Activated T-cell treated with anti-CD3 and anti-CD28 coated beads, Interleukin-2, amount 50 U/mL, for 4 hours (primary cell): ENCODE data around the gene CLIC4. TPM values are rescaled to one million over a fixed set of nuclear protein-coding genes. Genes with fewer than 3 reads are reported as not detected.
"Not testable (repeated sequence)": the region's sequence is repeated elsewhere in the genome, so short reads cannot be mapped to it uniquely, and the experiment has no call there.

Experiments
- ATAC-seq, 2 donors: fragments of 200-7000 bp; cut with Tn5 transposase; one replicate each; pipeline ENCODE4 v1.10.0; 2021
- DNase-seq: peaks from one replicate; pipeline ENCODE4 v3.0.0-alpha.2; 2020
- H3K27me3 Mint-ChIP-seq: one replicate; pipeline ENCODE4 v1.8.0; 2021; ENCODE audit warnings: low read depth, mixed read lengths
- H3K36me3 Mint-ChIP-seq: one replicate; pipeline ENCODE4 v1.8.0; 2022; ENCODE audit warnings: mixed read lengths; ENCODE audit not compliant: insufficient read depth
- H3K4me1 Mint-ChIP-seq: one replicate; pipeline ENCODE4 v1.8.0; 2021; ENCODE audit warnings: low read depth, mixed read lengths
- H3K4me3 Mint-ChIP-seq: one replicate; pipeline ENCODE4 v1.8.0; 2021; ENCODE audit warnings: mild to moderate bottlenecking, moderate library complexity, mixed read lengths
- H3K9me3 Mint-ChIP-seq: one replicate; pipeline ENCODE4 v1.8.0; 2021; ENCODE audit warnings: mixed read lengths
- total RNA-seq, 3 donors: library from RNA; stranded (reverse); gene quantifications; one replicate each; pipeline ENCODE4 v1.2.1, GENCODE V29; 2021

The CLIC4 gene
- total RNA-seq, 3 donors from 2014 or later = 8.5 to 26.0 (median 12.3) TPM

DNA sequence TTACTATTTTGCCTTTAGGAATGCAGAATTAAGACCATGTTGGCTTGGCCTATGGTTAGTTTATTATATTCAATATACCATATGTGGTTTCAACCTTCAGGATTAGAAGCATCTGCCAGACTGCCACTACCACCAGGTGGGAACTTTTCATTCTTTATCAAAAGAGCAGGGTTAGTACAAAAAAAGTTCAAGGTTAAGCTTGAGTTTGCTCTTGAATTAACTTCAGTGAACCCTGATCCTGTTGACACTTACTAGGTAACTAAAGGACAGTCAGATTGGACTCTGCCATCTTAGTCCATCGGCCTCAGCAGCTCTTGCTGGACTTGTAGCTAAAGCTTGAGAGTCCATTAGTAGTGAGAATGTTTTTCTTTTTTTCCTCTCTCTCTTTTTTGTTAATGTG, 22.1 kb downstream of the CLIC4 start:
- DNase-seq (no peak), ATAC-seq (no peak)
- Mint-ChIP-seq H3K36me3 (no peaks in the 10 kb centered on the region), H3K9me3 (no peaks in the 10 kb centered on the region), H3K27me3 (no peaks in the 10 kb centered on the region), H3K4me3 (no peak overlapping the region), H3K4me1 (no peaks in the 10 kb centered on the region)

GRCh38 chr1:24768873-24769605, 23.8 kb downstream of the CLIC4 start:
- no peak overlapping the region for H3K4me3 Mint-ChIP-seq
- H3K27me3 Mint-ChIP-seq = peaks cover 2% of the 10 kb centered on the region
- DNase-seq = no peak
- no peak for ATAC-seq
- no peaks in the 10 kb centered on the region for H3K4me1 Mint-ChIP-seq
- H3K9me3 Mint-ChIP-seq = no peaks in the 10 kb centered on the region
- no peaks in the 10 kb centered on the region for H3K36me3 Mint-ChIP-seq

DNA sequence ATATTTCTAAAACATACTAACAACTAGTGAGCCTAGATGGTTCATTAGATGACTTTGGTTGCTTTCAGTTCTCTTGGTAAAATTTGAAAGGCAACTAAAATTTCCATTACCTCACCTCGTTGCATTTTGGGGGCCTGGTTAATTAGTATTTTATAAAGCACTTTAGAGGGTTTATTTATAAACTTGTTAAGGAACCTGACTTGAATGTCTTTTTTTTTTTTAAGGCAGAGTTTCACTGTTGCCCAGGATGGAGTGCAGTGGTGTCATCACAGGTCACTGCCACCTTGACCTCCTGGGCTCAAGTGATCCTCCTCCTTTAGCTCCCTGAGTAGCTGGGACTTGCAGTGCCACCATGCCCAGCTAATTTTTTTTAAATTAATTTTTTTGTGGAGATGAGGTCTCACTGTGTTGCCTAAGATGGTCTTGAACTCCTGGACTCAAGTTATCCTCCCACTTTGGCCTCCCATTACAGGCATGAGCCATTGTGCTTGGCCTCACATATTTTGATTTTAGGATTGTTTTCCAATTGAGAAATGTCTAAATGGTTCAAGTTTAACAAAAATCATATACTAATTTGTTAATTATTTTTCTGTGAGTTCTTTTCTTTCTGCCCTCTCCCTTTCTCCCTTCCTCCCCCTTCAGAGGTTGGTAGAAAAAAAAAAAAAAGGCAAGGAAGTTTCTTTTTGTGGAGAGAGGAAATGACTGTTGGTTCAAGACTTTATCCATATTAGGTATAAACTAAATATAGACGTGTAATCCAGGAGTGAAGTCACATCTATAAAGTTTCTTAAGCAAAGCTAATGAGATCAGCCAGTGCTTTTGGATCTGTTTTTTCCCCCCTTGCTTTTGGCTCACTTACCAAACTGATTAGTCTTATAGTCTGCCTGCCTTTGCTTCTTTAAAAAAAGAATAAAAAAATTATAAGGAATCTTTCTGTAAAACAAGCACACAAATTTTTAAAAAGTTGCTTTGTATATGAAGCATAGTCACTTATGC, 24.7 kb downstream of the CLIC4 start:
- DNase-seq = no peak
- H3K4me1 Mint-ChIP-seq = no peaks in the 10 kb centered on the region
- no peaks in the 10 kb centered on the region for H3K36me3 Mint-ChIP-seq
- H3K9me3 Mint-ChIP-seq = no peaks in the 10 kb centered on the region
- no peak overlapping the region for H3K4me3 Mint-ChIP-seq
- peaks cover 2% of the 10 kb centered on the region for H3K27me3 Mint-ChIP-seq
- ATAC-seq = no peak

GRCh38 chr1:24770881-24771280, 25.6 kb downstream of the CLIC4 start:
- Mint-ChIP-seq H3K4me1 (no peaks in the 10 kb centered on the region), H3K27me3 (peaks cover 2% of the 10 kb centered on the region), H3K4me3 (no peak overlapping the region), H3K36me3 (no peaks in the 10 kb centered on the region), H3K9me3 (no peaks in the 10 kb centered on the region)
- ATAC-seq (no peak), DNase-seq (no peak)

DNA sequence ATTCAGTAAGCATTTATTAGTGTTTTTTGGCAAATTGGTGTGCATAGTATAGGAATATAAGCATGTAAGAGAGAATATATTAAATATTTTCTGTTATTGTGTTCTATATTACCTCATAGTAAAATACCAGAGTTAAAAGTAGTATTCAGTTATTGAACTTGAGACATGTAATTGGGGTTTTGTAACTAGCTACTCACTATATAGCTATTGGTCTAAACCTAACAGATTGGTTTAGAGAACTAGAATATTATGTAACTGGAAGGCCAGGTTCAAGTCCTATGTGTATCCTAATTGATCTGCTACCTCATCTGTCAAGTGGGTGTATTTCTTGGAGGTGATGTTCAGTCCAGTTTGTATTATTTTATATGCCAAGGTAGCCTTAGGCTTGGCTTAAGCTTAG, 26.3 kb downstream of the CLIC4 start:
- ATAC-seq = no peak
- Mint-ChIP-seq H3K4me3 (no peak overlapping the region), H3K4me1 (no peaks in the 10 kb centered on the region), H3K27me3 (peaks cover 2% of the 10 kb centered on the region), H3K9me3 (no peaks in the 10 kb centered on the region), H3K36me3 (no peaks in the 10 kb centered on the region)
- DNase-seq = no peak

- ATAC-seq = no peak
- Mint-ChIP-seq H3K9me3 (no peaks in the 10 kb centered on the region), H3K36me3 (no peaks in the 10 kb centered on the region), H3K4me3 (no peak overlapping the region), H3K4me1 (no peaks in the 10 kb centered on the region), H3K27me3 (peaks cover 2% of the 10 kb centered on the region)
- DNase-seq = no peak
These were observed 28.4 kb downstream of the CLIC4 start for GRCh38 chr1:24773618-24774017.

GRCh38 chr1:24775348-24775747, 30.1 kb downstream of the CLIC4 start:
- Mint-ChIP-seq H3K4me3 (no peak overlapping the region), H3K9me3 (no peaks in the 10 kb centered on the region), H3K36me3 (no peaks in the 10 kb centered on the region), H3K4me1 (no peaks in the 10 kb centered on the region), H3K27me3 (peaks cover 2% of the 10 kb centered on the region)
- ATAC-seq (no peak), DNase-seq (no peak)

- Mint-ChIP-seq H3K27me3 (peaks cover 2% of the 10 kb centered on the region), H3K4me1 (no peaks in the 10 kb centered on the region), H3K36me3 (no peaks in the 10 kb centered on the region), H3K4me3 (no peak overlapping the region), H3K9me3 (no peaks in the 10 kb centered on the region)
- no peak for DNase-seq
- no peak for ATAC-seq
These were observed 30.7 kb downstream of the CLIC4 start for GRCh38 chr1:24775916-24776315.

DNA sequence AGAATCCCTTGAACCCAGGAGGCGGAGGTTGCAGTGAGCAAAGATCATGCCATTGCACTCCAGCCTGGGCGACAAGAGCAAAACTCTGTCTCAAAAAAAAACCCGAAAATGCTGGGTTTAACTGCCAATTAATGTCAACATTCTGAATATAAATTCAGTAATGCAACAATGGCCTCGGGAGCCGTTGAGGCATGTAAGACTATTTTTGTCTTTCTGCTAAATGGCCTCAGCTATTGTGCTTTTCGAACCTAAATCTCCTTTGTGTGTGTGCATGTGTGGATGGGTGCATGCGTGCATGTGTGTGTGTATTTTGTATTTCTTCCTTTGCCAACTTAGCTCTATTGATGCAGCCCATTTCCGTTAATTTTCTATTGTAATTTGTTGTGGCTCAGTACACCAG, 31.6 kb downstream of the CLIC4 start:
- DNase-seq (no peak), ATAC-seq (no peak)
- Mint-ChIP-seq H3K4me1 (no peaks in the 10 kb centered on the region), H3K4me3 (no peak overlapping the region), H3K36me3 (no peaks in the 10 kb centered on the region), H3K9me3 (no peaks in the 10 kb centered on the region), H3K27me3 (peaks cover 2% of the 10 kb centered on the region)

DNA sequence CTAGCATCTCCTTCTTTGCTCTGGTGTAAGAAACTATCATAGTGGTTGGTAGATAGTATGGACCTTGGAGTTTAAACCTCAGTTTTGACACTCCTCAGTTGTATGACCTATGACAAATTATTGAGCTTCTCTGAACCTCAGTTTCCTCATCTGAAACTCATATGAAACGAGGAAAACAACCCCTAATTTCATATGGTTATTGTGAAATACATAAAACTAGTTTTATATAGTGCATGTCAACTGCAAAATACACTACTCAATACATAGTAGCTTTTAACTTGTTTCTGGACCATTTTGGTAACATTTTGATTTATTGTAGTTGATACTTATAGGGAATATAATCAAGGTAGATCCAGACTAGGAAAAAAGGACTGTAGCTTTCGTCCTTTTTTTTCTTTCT, 32.9 kb downstream of the CLIC4 start:
- H3K36me3 Mint-ChIP-seq = no peaks in the 10 kb centered on the region
- ATAC-seq (no peak), DNase-seq (no peak)
- no peaks in the 10 kb centered on the region for H3K27me3 Mint-ChIP-seq
- H3K9me3 Mint-ChIP-seq = no peaks in the 10 kb centered on the region
- H3K4me1 Mint-ChIP-seq = no peaks in the 10 kb centered on the region
- no peak overlapping the region for H3K4me3 Mint-ChIP-seq

DNA sequence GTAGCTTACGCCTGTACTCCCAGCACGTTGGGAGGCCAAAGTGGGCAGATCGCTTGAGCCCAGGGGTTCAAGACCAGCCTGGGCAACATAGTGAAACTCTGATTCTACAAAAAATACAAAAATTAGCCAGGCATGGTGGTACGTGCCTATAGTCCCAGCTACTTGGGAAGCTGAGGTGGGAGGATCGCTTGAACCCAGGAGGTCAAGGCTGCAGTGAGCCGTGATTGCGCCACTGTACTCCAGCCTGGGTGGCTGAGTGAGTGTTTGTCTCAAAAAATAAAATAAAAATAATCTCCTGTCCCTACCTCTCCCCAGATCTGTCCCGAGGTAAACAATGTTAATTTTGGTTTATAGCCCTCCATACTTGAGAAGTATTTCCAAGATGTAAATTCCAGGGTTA, 34.0 kb downstream of the CLIC4 start:
- not testable (repeated sequence) for H3K9me3 Mint-ChIP-seq, H3K27me3 Mint-ChIP-seq, H3K36me3 Mint-ChIP-seq, H3K4me3 Mint-ChIP-seq, ATAC-seq, DNase-seq, H3K4me1 Mint-ChIP-seq

- Mint-ChIP-seq H3K27me3 (no peaks in the 10 kb centered on the region), H3K4me3 (no peak overlapping the region), H3K36me3 (no peaks in the 10 kb centered on the region), H3K4me1 (no peaks in the 10 kb centered on the region), H3K9me3 (no peaks in the 10 kb centered on the region)
- no peak for DNase-seq
- ATAC-seq = no peak
These were observed 34.6 kb downstream of the CLIC4 start for GRCh38 chr1:24779689-24780464.

GRCh38 chr1:24780626-24781025, 35.4 kb downstream of the CLIC4 start:
- H3K9me3 Mint-ChIP-seq, H3K36me3 Mint-ChIP-seq, H3K27me3 Mint-ChIP-seq, DNase-seq, ATAC-seq, H3K4me1 Mint-ChIP-seq, H3K4me3 Mint-ChIP-seq: not testable (repeated sequence)

GRCh38 chr1:24782689-24783088, 37.4 kb downstream of the CLIC4 start:
- no peak for DNase-seq
- no peaks in the 10 kb centered on the region for H3K4me1 Mint-ChIP-seq
- no peak overlapping the region for H3K4me3 Mint-ChIP-seq
- H3K27me3 Mint-ChIP-seq = no peaks in the 10 kb centered on the region
- no peaks in the 10 kb centered on the region for H3K36me3 Mint-ChIP-seq
- no peaks in the 10 kb centered on the region for H3K9me3 Mint-ChIP-seq
- ATAC-seq = no peak
